ENCODE measurements around the gene GPR17. TPM values are rescaled to one million over a fixed set of nuclear protein-coding genes. Genes with fewer than 3 reads are reported as not detected.

The GPR17 gene
- total and polyA plus RNA-seq, 9 of the 15 experiments (the other 6 are each of a cell fraction or from before 2014, with no cell fraction given), result not detected

DNA sequence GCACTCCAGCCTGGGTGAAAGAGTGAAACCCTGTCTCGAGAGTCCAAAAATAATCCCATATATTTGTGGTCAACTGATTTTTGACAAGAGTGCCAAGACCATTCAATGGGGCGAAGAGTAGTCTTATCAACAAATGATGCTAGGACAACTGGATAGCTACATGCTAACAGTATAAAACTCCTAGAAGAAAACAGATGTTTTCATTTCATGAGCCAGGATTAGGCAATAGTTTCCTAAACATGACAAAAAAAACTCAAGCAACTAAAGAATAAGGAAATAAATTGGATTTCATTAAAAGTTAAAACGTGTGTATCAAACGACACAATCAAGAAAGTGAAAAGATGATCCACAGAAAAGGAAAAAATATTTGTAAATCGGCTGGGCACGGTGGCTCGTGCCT, 23.1 kb downstream of the GPR17 start:
- FAIRE-seq, result no peak
- H4K20me1 ChIP-seq (replicated peaks; ENCODE audit: control insufficient read depth, insufficient read depth, low read length), result 0 out of 2 replicates have a peak, but pooled peaks cover 7% of the 10 kb centered on the region
- H3K27ac ChIP-seq (ENCODE audit: extremely low read depth, low read depth, low read length), result no peak overlapping the region
- 1% methylated on average over 7 of the region's 7 CpGs for WGBS (ENCODE audit: insufficient coverage, low coverage, missing lambda C conversion rate)
- TF ChIP-seq CHD2 (IDR thresholded peaks at IDR 0.05; ENCODE audit: low read depth, low read length) (no peak), IFI16 (CRISPR knock-in tag; IDR thresholded peaks at IDR 0.05) (no peak)
- no peak overlapping the region for H2AFZ ChIP-seq (ENCODE audit: low read depth, low read length)
- no peaks in the 10 kb centered on the region for H3K79me2 ChIP-seq (ENCODE audit: control insufficient read depth, insufficient read depth, low read length)
- H3K9me1 ChIP-seq (ENCODE audit: control insufficient read depth, insufficient read depth, low read length), result peaks cover 3% of the 10 kb centered on the region
- H3K27me3 ChIP-seq (ENCODE audit: control insufficient read depth in 2 of 2, insufficient read depth in 2 of 2, low read length in 2 of 2), result peaks cover 59 to 61% of the 10 kb centered on the region in 2 experiments
- no peak for DNase-seq (ENCODE audit: extremely low read depth in 1 of 4, low spot score in 3 of 4)
- intact Hi-C loops (cut with micrococcal nuclease), result no loop called here
- H3K4me3 ChIP-seq, result no peak overlapping the region
- H3K36me3 ChIP-seq (ENCODE audit: control insufficient read depth, insufficient read depth, low read length), result no peaks in the 10 kb centered on the region
- H3K9ac ChIP-seq (ENCODE audit: insufficient read depth in 1 of 2, low read depth in 2 of 2, low read length in 2 of 2), result no peak overlapping the region
- BruUV-seq (replicated peaks), result no TSS peak
- in situ Hi-C loops (cut with MboI), result no loop called here
- CTCF ChIA-PET (ENCODE audit: low intra/inter-chr PET ratio), result no interaction called here
- H3K4me1 ChIP-seq (replicated peaks in 1 of 2; ENCODE audit: control insufficient read depth in 2 of 2, insufficient read depth in 2 of 2, low read length in 2 of 2), result peaks cover 0 to 11% of the 10 kb centered on the region in 2 experiments; a peak in 2 of 5 replicates
- no peaks in the 10 kb centered on the region for H3K9me3 ChIP-seq (replicated peaks; ENCODE audit: control insufficient read depth, insufficient read depth, low read depth, low read length)
- POLR2A ChIA-PET, result no interaction called here
- H3K4me2 ChIP-seq (ENCODE audit: insufficient read depth, low read length), result no peak overlapping the region
- no peak for ATAC-seq

DNA sequence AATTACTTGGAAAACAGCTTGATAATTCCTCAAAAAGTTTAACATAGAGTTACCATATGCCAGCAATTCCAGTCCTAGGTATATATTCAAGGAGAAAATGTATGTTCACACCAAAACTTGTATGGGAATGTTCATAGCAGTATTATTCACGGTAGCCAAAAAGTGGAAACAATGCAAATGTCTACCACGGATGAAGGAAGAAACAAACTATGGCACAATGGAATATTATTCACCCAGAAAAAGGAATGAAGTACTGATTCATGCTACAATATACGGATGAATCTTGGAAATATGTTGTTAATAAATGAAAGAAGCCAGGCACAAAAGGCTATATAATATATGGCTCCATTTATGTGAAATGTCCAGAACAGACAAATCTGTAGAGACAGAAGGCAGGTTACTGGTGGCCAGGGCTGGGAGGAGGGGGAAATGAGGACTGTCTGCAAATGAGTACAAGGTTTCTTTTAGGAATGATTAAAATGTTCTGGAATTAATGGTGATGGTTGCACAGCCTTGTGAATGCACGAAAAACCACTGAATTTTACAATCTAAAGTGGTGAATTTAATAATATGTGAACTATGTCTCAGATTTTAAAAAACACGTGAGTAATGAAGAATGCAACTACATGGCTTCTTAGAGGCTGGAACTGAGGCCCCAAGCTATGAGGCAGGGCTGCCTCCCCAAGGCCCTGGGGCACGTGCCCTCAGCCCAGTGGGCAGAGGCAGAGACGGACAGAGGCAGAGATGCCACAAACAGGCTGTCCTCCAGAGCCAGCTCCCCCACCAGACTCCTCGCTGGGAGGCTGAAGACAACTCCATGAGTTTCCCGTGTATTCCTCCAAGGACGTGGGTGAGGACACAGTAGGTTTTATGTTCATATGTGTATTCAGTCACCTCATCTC, 24.4 kb downstream of the GPR17 start:
- no peaks in the 10 kb centered on the region for H3K36me3 ChIP-seq (ENCODE audit: control insufficient read depth, insufficient read depth, low read length)
- H3K27me3 ChIP-seq (ENCODE audit: control insufficient read depth in 2 of 2, insufficient read depth in 2 of 2, low read length in 2 of 2), result peaks cover 56% of the 10 kb centered on the region in 2 experiments
- no peaks in the 10 kb centered on the region for H3K79me2 ChIP-seq (ENCODE audit: control insufficient read depth, insufficient read depth, low read length)
- TF ChIP-seq ZNF583 (CRISPR knock-in tag; IDR thresholded peaks at IDR 0.05), result no peak
- no peak for TF ChIP-seq RBM25 (IDR thresholded peaks at IDR 0.05; ENCODE audit: low read depth, low read length, severe bottlenecking)
- TF ChIP-seq NCOR1 (IDR thresholded peaks at IDR 0.05), result no peak
- no peak for TF ChIP-seq DEAF1 (CRISPR knock-in tag; IDR thresholded peaks at IDR 0.05)
- no peak for TF ChIP-seq KHSRP (IDR thresholded peaks at IDR 0.05)
- no peak for TF ChIP-seq SUPT5H (IDR thresholded peaks at IDR 0.05)
- no peak for TF ChIP-seq PRMT5 (CRISPR knock-in tag; IDR thresholded peaks at IDR 0.05)
- WGBS (ENCODE audit: insufficient coverage, low coverage, missing lambda C conversion rate), result 1% methylated on average over 10 of the region's 10 CpGs
- peaks cover 3% of the 10 kb centered on the region for H3K9me1 ChIP-seq (ENCODE audit: control insufficient read depth, insufficient read depth, low read length)
- H2AFZ ChIP-seq (ENCODE audit: low read depth, low read length), result no peak overlapping the region
- DNase-seq (ENCODE audit: extremely low read depth in 1 of 4, low spot score in 3 of 4) (no peak), ATAC-seq (no peak), FAIRE-seq (no peak)
- intact Hi-C loops (cut with micrococcal nuclease) (no loop called here), in situ Hi-C loops (cut with MboI) (no loop called here)
- no peaks in the 10 kb centered on the region for H3K9me3 ChIP-seq (replicated peaks; ENCODE audit: control insufficient read depth, insufficient read depth, low read depth, low read length)
- no peak overlapping the region for H3K4me3 ChIP-seq
- H3K4me1 ChIP-seq (replicated peaks in 1 of 2; ENCODE audit: control insufficient read depth in 2 of 2, insufficient read depth in 2 of 2, low read length in 2 of 2), result peaks cover 0 to 15% of the 10 kb centered on the region in 2 experiments; a peak in 2 of 5 replicates
- H3K4me2 ChIP-seq (ENCODE audit: insufficient read depth, low read length), result no peak overlapping the region
- no peak overlapping the region for H3K27ac ChIP-seq (ENCODE audit: extremely low read depth, low read depth, low read length)
- H4K20me1 ChIP-seq (replicated peaks; ENCODE audit: control insufficient read depth, insufficient read depth, low read length), result 0 out of 2 replicates have a peak, but pooled peaks cover 7% of the 10 kb centered on the region
- ChIA-PET CTCF (ENCODE audit: low intra/inter-chr PET ratio) (no interaction called here), POLR2A (no interaction called here)
- H3K9ac ChIP-seq (ENCODE audit: insufficient read depth in 1 of 2, low read depth in 2 of 2, low read length in 2 of 2), result no peak overlapping the region
- no TSS peak for BruUV-seq (replicated peaks)

All from K562 (cell line).